ENCODE data around the gene PACSIN3.
"Not testable (repeated sequence)": the region's sequence is repeated elsewhere in the genome, so short reads cannot be mapped to it uniquely, and the experiment has no call there.

DNA sequence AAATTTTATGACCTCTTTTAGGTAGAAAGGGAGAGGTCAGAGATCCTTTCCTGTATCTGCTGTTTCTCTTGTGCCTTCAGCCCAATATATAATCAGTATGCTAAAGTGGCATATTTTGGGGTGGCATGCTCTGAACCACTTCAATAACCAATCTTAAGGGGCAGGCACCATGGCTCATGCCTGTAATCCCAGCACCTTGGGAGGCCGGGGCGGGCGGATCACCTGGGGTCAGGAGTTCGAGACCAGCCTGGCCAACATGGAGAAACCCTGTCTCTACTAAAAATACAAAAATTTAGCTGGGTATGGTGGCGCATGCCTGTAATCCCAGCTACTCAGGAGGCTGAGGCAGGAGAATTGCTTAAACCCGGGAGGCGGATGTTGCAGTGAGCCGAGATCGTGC is 11.9 kb upstream of the PACSIN3 start:
- TF ChIP-seq, protein P1, sequence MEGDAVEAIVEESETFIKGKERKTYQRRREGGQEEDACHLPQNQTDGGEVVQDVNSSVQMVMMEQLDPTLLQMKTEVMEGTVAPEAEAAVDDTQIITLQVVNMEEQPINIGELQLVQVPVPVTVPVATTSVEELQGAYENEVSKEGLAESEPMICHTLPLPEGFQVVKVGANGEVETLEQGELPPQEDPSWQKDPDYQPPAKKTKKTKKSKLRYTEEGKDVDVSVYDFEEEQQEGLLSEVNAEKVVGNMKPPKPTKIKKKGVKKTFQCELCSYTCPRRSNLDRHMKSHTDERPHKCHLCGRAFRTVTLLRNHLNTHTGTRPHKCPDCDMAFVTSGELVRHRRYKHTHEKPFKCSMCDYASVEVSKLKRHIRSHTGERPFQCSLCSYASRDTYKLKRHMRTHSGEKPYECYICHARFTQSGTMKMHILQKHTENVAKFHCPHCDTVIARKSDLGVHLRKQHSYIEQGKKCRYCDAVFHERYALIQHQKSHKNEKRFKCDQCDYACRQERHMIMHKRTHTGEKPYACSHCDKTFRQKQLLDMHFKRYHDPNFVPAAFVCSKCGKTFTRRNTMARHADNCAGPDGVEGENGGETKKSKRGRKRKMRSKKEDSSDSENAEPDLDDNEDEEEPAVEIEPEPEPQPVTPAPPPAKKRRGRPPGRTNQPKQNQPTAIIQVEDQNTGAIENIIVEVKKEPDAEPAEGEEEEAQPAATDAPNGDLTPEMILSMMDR (IDR thresholded peaks at IDR 0.05): not testable (repeated sequence)
- TF ChIP-seq POLR2AphosphoS5, POLR2A (IDR thresholded peaks at IDR 0.05): not testable (repeated sequence)

Data from transverse colon (tissue), 4 donors.